BE2C (cell line): Measurements from ENCODE around the gene PLXNB2. TPM values are rescaled to one million over a fixed set of nuclear protein-coding genes. Genes with fewer than 3 reads are reported as not detected.

Experiments
- DNase-seq: peaks from one replicate; pipeline ENCODE4 v3.0.0-alpha.2; 2020
- H3K27me3 ChIP-seq: fragments of 250-450 bp; sonication (Bioruptor Pico); 2 replicates; pipeline ENCODE4 v1.5.1; 2020; ENCODE audit warnings: mild to moderate bottlenecking
- H3K36me3 ChIP-seq: fragments of 250-450 bp; sonication (Bioruptor Pico); 2 replicates; pipeline ENCODE4 v1.5.1; 2020; ENCODE audit warnings: mild to moderate bottlenecking
- H3K4me1 ChIP-seq: fragments of 250-450 bp; sonication (Bioruptor Pico); 2 replicates; pipeline ENCODE4 v1.5.1; 2020
- H3K4me3 ChIP-seq: 2 replicates; pipeline ENCODE4 v1.5.1; 2011; ENCODE audit warnings: low read depth, low read length
- H3K9me3 ChIP-seq: fragments of 250-450 bp; sonication (Bioruptor Pico); 2 replicates; pipeline ENCODE4 v1.5.1; 2020
- CTCF ChIP-seq: IDR thresholded peaks from 2 replicates; pipeline ENCODE4 v1.5.1; 2012; ENCODE audit warnings: mild to moderate bottlenecking, low read depth, low read length
- polyA plus RNA-seq: library from polyadenylated mRNA; unstranded; fragments of >200 nt; gene quantifications from one replicate; pipeline ENCODE4 v1.2.1, GENCODE V29; 2012; ENCODE audit warnings: low read depth, missing spikeins; ENCODE audit not compliant: insufficient read length, insufficient read depth

Gene PLXNB2
- polyA plus RNA-seq, result 287 TPM

GRCh38 chr22:50306753-50307749 lies at the start of gene PLXNB2:
PLXNB2 (minus strand) TSS chr22:50307646; CDS start chr22:50290584, 17,062 bp downstream.
- H3K9me3 ChIP-seq, result no peaks in the 10 kb centered on the region
- H3K4me3 ChIP-seq, result peak within 1 kb of the TSS; percentile 92
- no peak for TF ChIP-seq CTCF
- peak; percentile 80 for DNase-seq
- H3K27me3 ChIP-seq, result no peaks in the 10 kb centered on the region
- peaks cover 3% of the 10 kb centered on the region for H3K36me3 ChIP-seq
- H3K4me1 ChIP-seq, result peaks cover 51% of the 10 kb centered on the region

- H3K4me1 ChIP-seq, result no peaks in the 10 kb centered on the region
- no peaks in the 10 kb centered on the region for H3K9me3 ChIP-seq
- H3K4me3 ChIP-seq, result no peak overlapping the region
- no peak for TF ChIP-seq CTCF
- H3K36me3 ChIP-seq, result peaks cover 6% of the 10 kb centered on the region
- no peaks in the 10 kb centered on the region for H3K27me3 ChIP-seq
- no peak for DNase-seq
Measured at GRCh38 chr22:50357222-50357621, 49.8 kb upstream of the PLXNB2 start.

- no peaks in the 10 kb centered on the region for H3K9me3 ChIP-seq
- DNase-seq, result no peak
- H3K27me3 ChIP-seq, result no peaks in the 10 kb centered on the region
- peaks cover 6% of the 10 kb centered on the region for H3K36me3 ChIP-seq
- TF ChIP-seq CTCF, result no peak
- H3K4me3 ChIP-seq, result no peak overlapping the region
- H3K4me1 ChIP-seq, result no peaks in the 10 kb centered on the region
Measured at GRCh38 chr22:50356186-50356585, 48.7 kb upstream of the PLXNB2 start.

- no peak for TF ChIP-seq CTCF
- Histone ChIP-seq H3K4me1 (no peaks in the 10 kb centered on the region), H3K4me3 (no peak overlapping the region), H3K27me3 (no peaks in the 10 kb centered on the region), H3K36me3 (peaks cover 9% of the 10 kb centered on the region), H3K9me3 (no peaks in the 10 kb centered on the region)
- no peak for DNase-seq
Measured at GRCh38 chr22:50348058-50348457, 40.6 kb upstream of the PLXNB2 start.

GRCh38 chr22:50347157-50347556 lies 39.7 kb upstream of the PLXNB2 start:
- no peak for DNase-seq
- Histone ChIP-seq H3K36me3 (peaks cover 9% of the 10 kb centered on the region), H3K9me3 (no peaks in the 10 kb centered on the region), H3K4me1 (no peaks in the 10 kb centered on the region), H3K27me3 (no peaks in the 10 kb centered on the region), H3K4me3 (no peak overlapping the region)
- TF ChIP-seq CTCF, result no peak

GRCh38 chr22:50346470-50346869 lies 39.0 kb upstream of the PLXNB2 start:
- Histone ChIP-seq H3K9me3 (no peaks in the 10 kb centered on the region), H3K36me3 (peaks cover 9% of the 10 kb centered on the region), H3K4me3 (no peak overlapping the region), H3K4me1 (no peaks in the 10 kb centered on the region), H3K27me3 (no peaks in the 10 kb centered on the region)
- TF ChIP-seq CTCF, result no peak
- DNase-seq, result no peak
